Endothelial cell of umbilical vein (primary cell): ENCODE data around the gene ABL1. TPM values are rescaled to one million over a fixed set of nuclear protein-coding genes. Genes with fewer than 3 reads are reported as not detected.

ENCODE experiments used
- BruUV-seq: library from RNA; stranded (reverse); fragments of 400-500 nt; replicated peaks from 2 replicates; lab custom pipeline; 2021; lab: Mats Ljungman, UMichigan
- CTCF ChIA-PET: fragments of 300-600, 350-600 bp; sonication (Branson Sonifier 250); formaldehyde crosslinking; loops from one replicate; lab custom pipeline; 2021; ENCODE audit warnings: antibody characterized with exemption, inconsistent platforms; lab: Charles Lee
- POLR2A ChIA-PET: fragments of 300-600, 350-600 bp; sonication (Branson Sonifier 250); formaldehyde crosslinking; loops from one replicate; lab custom pipeline; 2021; ENCODE audit warnings: antibody characterized with exemption, inconsistent platforms; lab: Charles Lee
- DNase-seq: peaks from one replicate; pipeline ENCODE4 v3.0.0-alpha.2; 2011; ENCODE audit warnings: low read depth, low spot score
- FAIRE-seq: peaks from 2 replicates; lab custom pipeline; 2011; peaks lifted over from hg19 to GRCh38; lab: Jason Lieb, UNC
- H2AFZ ChIP-seq: 2 replicates; pipeline ENCODE4 v1.6.0; 2012; ENCODE audit warnings: low read depth, low read length, control low read depth, inconsistent platforms
- H3K27ac ChIP-seq: 2 replicates; pipeline ENCODE4 v1.5.1; 2011; ENCODE audit warnings: low read depth, mild to moderate bottlenecking, control low read depth, low read length, moderate library complexity; ENCODE audit not compliant: insufficient read depth
- H3K27me3 ChIP-seq, 2 experiments: 2 replicates each; pipeline versions ENCODE4 v1.6.0 to v1.6.1; 2011; ENCODE audit warnings: low read length in 2 of 2, mixed read lengths in 1 of 2; ENCODE audit not compliant: control insufficient read depth in 2 of 2, insufficient read depth in 2 of 2
- H3K36me3 ChIP-seq, 2 experiments: 2 replicates in 1 of 2; 3 replicates in 1 of 2; pipeline ENCODE4 v1.5.1; 2011; ENCODE audit warnings: low read length in 2 of 2, mild to moderate bottlenecking in 1 of 2, moderate library complexity in 1 of 2; ENCODE audit not compliant: control insufficient read depth in 2 of 2, insufficient read depth in 2 of 2; ENCODE audit errors: extremely low read depth in 1 of 2
- H3K4me1 ChIP-seq: 3 replicates; pipeline ENCODE4 v1.5.1; 2011; ENCODE audit warnings: mild to moderate bottlenecking, low read length; ENCODE audit not compliant: control insufficient read depth, insufficient read depth; ENCODE audit errors: extremely low read depth
- H3K4me2 ChIP-seq: 2 replicates; pipeline ENCODE4 v1.6.1; 2011; ENCODE audit warnings: low read length, control low read depth, mixed read lengths; ENCODE audit not compliant: insufficient read depth
- H3K4me3 ChIP-seq, 3 experiments: fragments of 200-600 bp in 1 of 3; sonication (generic), shearing (Covaris generic) in 1 of 3; replicated peaks in 1 of 3; 2 replicates each; pipeline ENCODE4 v1.5.1; 2011 to 2016; ENCODE audit warnings: control low read depth in 3 of 3, low read length in 3 of 3, mild to moderate bottlenecking in 2 of 3, inconsistent platforms in 1 of 3, low read depth in 1 of 3, moderate library complexity in 1 of 3; ENCODE audit not compliant: insufficient read depth in 1 of 3
- H3K79me2 ChIP-seq: 2 replicates; pipeline ENCODE4 v1.6.0; 2012; ENCODE audit warnings: low read length, inconsistent platforms; ENCODE audit not compliant: control insufficient read depth, insufficient read depth
- H3K9ac ChIP-seq: replicated peaks from 2 replicates; pipeline ENCODE3; 2011; ENCODE audit warnings: low read length, control low read depth; ENCODE audit not compliant: insufficient read depth; ENCODE audit errors: extremely low read depth
- H3K9me1 ChIP-seq: replicated peaks from 3 replicates; pipeline ENCODE4 v1.6.0; 2011; ENCODE audit warnings: mild to moderate bottlenecking, low read length; ENCODE audit not compliant: control insufficient read depth, insufficient read depth; ENCODE audit errors: extremely low read depth
- H3K9me3 ChIP-seq: replicated peaks from 2 replicates; pipeline ENCODE4 v1.5.1; 2012; ENCODE audit warnings: low read length, inconsistent platforms; ENCODE audit not compliant: control insufficient read depth, insufficient read depth
- H4K20me1 ChIP-seq: replicated peaks from 2 replicates; pipeline ENCODE3; 2011; ENCODE audit warnings: mild to moderate bottlenecking, low read length; ENCODE audit not compliant: control insufficient read depth, insufficient read depth; ENCODE audit errors: extremely low read depth
- EZH2 ChIP-seq: IDR thresholded peaks from 2 replicates; pipeline ENCODE4 v1.6.1; 2012; ENCODE audit warnings: borderline replicate concordance, low read depth, mild to moderate bottlenecking, moderate library complexity, low read length, inconsistent platforms; ENCODE audit not compliant: severe bottlenecking
- FOS ChIP-seq: IDR thresholded peaks from 2 replicates; pipeline ENCODE4 v1.6.1; 2011; ENCODE audit warnings: mild to moderate bottlenecking, low read length, moderate library complexity, borderline replicate concordance; ENCODE audit not compliant: insufficient read depth
- GATA2 ChIP-seq: IDR thresholded peaks from 2 replicates; pipeline ENCODE4 v1.7.0; 2011; ENCODE audit warnings: low read depth, mild to moderate bottlenecking, moderate library complexity, mixed read lengths, low read length; ENCODE audit not compliant: insufficient read length, insufficient read depth
- JUN ChIP-seq: IDR thresholded peaks from 2 replicates; pipeline ENCODE4 v1.6.1; 2011; ENCODE audit warnings: borderline replicate concordance, low read depth; ENCODE audit not compliant: insufficient read length, insufficient read depth
- MYC ChIP-seq: IDR thresholded peaks from one replicate; pipeline ENCODE4 v1.6.1; 2011; ENCODE audit warnings: mild to moderate bottlenecking, low read depth, low read length
- POLR2A ChIP-seq: IDR thresholded peaks from 2 replicates; pipeline ENCODE4 v1.6.1; 2012; ENCODE audit warnings: low read depth, mild to moderate bottlenecking, control low read depth, low read length
- POLR2AphosphoS5 ChIP-seq: IDR thresholded peaks from 2 replicates; pipeline ENCODE4 v1.6.1; 2012; ENCODE audit warnings: low read depth, mild to moderate bottlenecking, control low read depth, low read length, moderate library complexity; ENCODE audit not compliant: insufficient read depth
- dilution Hi-C: fragments of 300-500 bp; cut with MboI; formaldehyde crosslinking; loops from one replicate; pipeline ENCODE4 v1.15.0; 2019; ENCODE audit warnings: low sequenced_read_pairs; ENCODE audit not compliant: extremely low pct_ligation_motif_present
- intact Hi-C: fragments of 100-400 bp; cut with micrococcal nuclease; formaldehyde crosslinking; loops from one replicate; pipeline ENCODE4 v1.10.0; 2022
- polyA plus RNA-seq, 4 experiments: library from polyadenylated mRNA; depleted of rRNA in 3 of 4; stranded (reverse) in 3 of 4; unstranded in 1 of 4; fragments of >200 nt; gene quantifications; 2 replicates each; pipeline versions ENCODE4 v1.2.1 to v1.2.3, GENCODE V29; 2011 to 2012; ENCODE audit warnings: missing spikeins in 1 of 4
- total RNA-seq: library from RNA; stranded (reverse); gene quantifications from 2 replicates; pipeline ENCODE4 v1.2.3, GENCODE V29; 2021
- TF ChIP-seq, protein P1 (sequence below): IDR thresholded peaks from 2 replicates; pipeline ENCODE4 v1.6.1; 2011; ENCODE audit not compliant: insufficient read depth, insufficient read length
- TF ChIP-seq, protein P2 (sequence below), 2 donors: IDR thresholded peaks; 1 replicate in 1 of 2; 2 replicates in 1 of 2; pipeline ENCODE4 v1.5.1; 2011; ENCODE audit warnings: low read length in 2 of 2, mild to moderate bottlenecking in 2 of 2, moderate library complexity in 2 of 2, control low read depth in 1 of 2, inconsistent platforms in 1 of 2, low read depth in 1 of 2; ENCODE audit not compliant: insufficient read depth in 1 of 2; ENCODE audit errors: extremely low read depth in 1 of 2

ABL1 gene
- total and polyA plus RNA-seq, 2 donors (not counting 3 experiments of a cell fraction or from before 2014, with no cell fraction given) = 32.1 to 87.1 TPM

GRCh38 chr9:130842545-130842944 lies 7.5 kb downstream of the ABL1 start:
- no peaks in the 10 kb centered on the region for H3K9me1 ChIP-seq
- H4K20me1 ChIP-seq = peaks cover 4% of the 10 kb centered on the region
- BruUV-seq = no TSS peak
- H3K4me1 ChIP-seq = peaks cover 63% of the 10 kb centered on the region
- H3K4me3 ChIP-seq = no peak overlapping the region
- CTCF ChIA-PET = interaction anchor here (1.3 to 1.4 kb wide), 2 partner anchors 24 to 78 kb away, joined by 4 to 6 read pairs; no protein-coding TSS in a partner anchor
- intact Hi-C loops = no loop called here
- H3K9me3 ChIP-seq = no peaks in the 10 kb centered on the region
- DNase-seq = no peak
- no peak for FAIRE-seq
- H2AFZ ChIP-seq = no peak overlapping the region
- no peaks in the 10 kb centered on the region for H3K27me3 ChIP-seq
- dilution Hi-C loops = no loop called here
- POLR2A ChIA-PET = no interaction called here
- H3K9ac ChIP-seq = no peak overlapping the region
- TF ChIP-seq GATA2 = no peak
- TF ChIP-seq POLR2AphosphoS5 = no peak
- no peak for TF ChIP-seq MYC
- no peak for TF ChIP-seq JUN
- TF ChIP-seq, protein P1, sequence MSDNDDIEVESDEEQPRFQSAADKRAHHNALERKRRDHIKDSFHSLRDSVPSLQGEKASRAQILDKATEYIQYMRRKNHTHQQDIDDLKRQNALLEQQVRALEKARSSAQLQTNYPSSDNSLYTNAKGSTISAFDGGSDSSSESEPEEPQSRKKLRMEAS = no peak
- TF ChIP-seq EZH2 = no peak
- TF ChIP-seq, protein P2, sequence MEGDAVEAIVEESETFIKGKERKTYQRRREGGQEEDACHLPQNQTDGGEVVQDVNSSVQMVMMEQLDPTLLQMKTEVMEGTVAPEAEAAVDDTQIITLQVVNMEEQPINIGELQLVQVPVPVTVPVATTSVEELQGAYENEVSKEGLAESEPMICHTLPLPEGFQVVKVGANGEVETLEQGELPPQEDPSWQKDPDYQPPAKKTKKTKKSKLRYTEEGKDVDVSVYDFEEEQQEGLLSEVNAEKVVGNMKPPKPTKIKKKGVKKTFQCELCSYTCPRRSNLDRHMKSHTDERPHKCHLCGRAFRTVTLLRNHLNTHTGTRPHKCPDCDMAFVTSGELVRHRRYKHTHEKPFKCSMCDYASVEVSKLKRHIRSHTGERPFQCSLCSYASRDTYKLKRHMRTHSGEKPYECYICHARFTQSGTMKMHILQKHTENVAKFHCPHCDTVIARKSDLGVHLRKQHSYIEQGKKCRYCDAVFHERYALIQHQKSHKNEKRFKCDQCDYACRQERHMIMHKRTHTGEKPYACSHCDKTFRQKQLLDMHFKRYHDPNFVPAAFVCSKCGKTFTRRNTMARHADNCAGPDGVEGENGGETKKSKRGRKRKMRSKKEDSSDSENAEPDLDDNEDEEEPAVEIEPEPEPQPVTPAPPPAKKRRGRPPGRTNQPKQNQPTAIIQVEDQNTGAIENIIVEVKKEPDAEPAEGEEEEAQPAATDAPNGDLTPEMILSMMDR (IDR thresholded peaks at IDR 0.05; ENCODE audit: extremely low read depth in 1 of 2, insufficient read depth in 1 of 2, low read depth in 1 of 2, low read length in 2 of 2) = no peak
- no peak for TF ChIP-seq POLR2A
- no peak for TF ChIP-seq FOS
- H3K27ac ChIP-seq = no peak overlapping the region
- H3K36me3 ChIP-seq = no peaks in the 10 kb centered on the region
- H3K4me2 ChIP-seq = no peak overlapping the region
- H3K79me2 ChIP-seq = peaks cover 79% of the 10 kb centered on the region
